Mucosa of descending colon (tissue), 3 donors: ENCODE results near the gene VPS33B. TPM values are rescaled to one million over a fixed set of nuclear protein-coding genes. Genes with fewer than 3 reads are reported as not detected.

Source experiments
- ATAC-seq: fragments of 200-7000 bp; cut with Tn5 transposase; one replicate; pipeline ENCODE4 v1.9.1; 2020; ENCODE audit warnings: mild to moderate bottlenecking, moderate library complexity
- DNase-seq, 3 donors: peaks; one replicate each; pipeline ENCODE4 v3.0.0-alpha.2; 2020
- H3K36me3 ChIP-seq: fragments of 200-600 bp; one replicate; pipeline ENCODE4 v1.8.0; 2021; ENCODE audit warnings: low read depth, mild to moderate bottlenecking
- H3K4me1 ChIP-seq: fragments of 200-600 bp; one replicate; pipeline ENCODE4 v1.8.0; 2021; ENCODE audit warnings: low read depth, mild to moderate bottlenecking
- H3K4me3 ChIP-seq: fragments of 200-600 bp; one replicate; pipeline ENCODE4 v1.8.0; 2021; ENCODE audit warnings: mild to moderate bottlenecking
- H3K9me3 ChIP-seq: fragments of 200-600 bp; one replicate; pipeline ENCODE4 v1.8.0; 2021; ENCODE audit warnings: mild to moderate bottlenecking
- CTCF ChIP-seq: fragments of 200-600 bp; IDR thresholded peaks from one replicate; pipeline ENCODE4 v1.8.0; 2022; ENCODE audit warnings: antibody characterized with exemption, mild to moderate bottlenecking
- intact Hi-C, 2 donors: fragments of 100-400 bp; cut with DNase I in 1 of 2; cut with micrococcal nuclease in 1 of 2; formaldehyde crosslinking; loops; one replicate each; pipeline versions ENCODE4 v1.11.0 to v1.11.1; 2022; cut with DNase I, micrococcal nuclease
- total RNA-seq, 3 donors: library from RNA; stranded (reverse); fragmentation: NEBNext Ultra II Directional in 2 of 3; extraction: Animal tissue kit (Norgen Biotek cat#: 25700) in 2 of 3; gene quantifications; one replicate each; pipeline versions ENCODE4 v1.2.1 to v1.2.4, GENCODE V29; 2021 to 2023
- donor health status: DM: no; HTN: no; CAD: no; lungs with moderate emphysema.
- donor health status: DM: no; HTN: no; CAD: no.
- donor health status: DM: no; HTN: yes; CAD: no.

VPS33B gene
- total RNA-seq, 3 donors from 2014 or later: 13.4 to 22.7 (median 16.2) TPM

GRCh38 chr15:90953947-90954711, 68.3 kb downstream of the VPS33B start:
- ATAC-seq: no peak
- no peak overlapping the region for H3K4me3 ChIP-seq
- peaks cover 19% of the 10 kb centered on the region for H3K4me1 ChIP-seq
- DNase-seq: no peak
- intact Hi-C loops: loop anchor here in 1 of 2 donors (10.0 kb wide), 1 partner anchor 311 kb away; no protein-coding TSS in a partner anchor
- no peaks in the 10 kb centered on the region for H3K36me3 ChIP-seq
- no peak for TF ChIP-seq CTCF
- H3K9me3 ChIP-seq: no peaks in the 10 kb centered on the region

- intact Hi-C loops: loop anchor here in 1 of 2 donors (10.0 kb wide), 1 partner anchor 312 kb away; no protein-coding TSS in a partner anchor
- Histone ChIP-seq H3K9me3 (no peaks in the 10 kb centered on the region), H3K36me3 (no peaks in the 10 kb centered on the region), H3K4me1 (peaks cover 19% of the 10 kb centered on the region), H3K4me3 (no peak overlapping the region)
- no peak for DNase-seq
- ATAC-seq: no peak
- no peak for TF ChIP-seq CTCF
These were observed 69.3 kb downstream of the VPS33B start for GRCh38 chr15:90952901-90953677.

DNA sequence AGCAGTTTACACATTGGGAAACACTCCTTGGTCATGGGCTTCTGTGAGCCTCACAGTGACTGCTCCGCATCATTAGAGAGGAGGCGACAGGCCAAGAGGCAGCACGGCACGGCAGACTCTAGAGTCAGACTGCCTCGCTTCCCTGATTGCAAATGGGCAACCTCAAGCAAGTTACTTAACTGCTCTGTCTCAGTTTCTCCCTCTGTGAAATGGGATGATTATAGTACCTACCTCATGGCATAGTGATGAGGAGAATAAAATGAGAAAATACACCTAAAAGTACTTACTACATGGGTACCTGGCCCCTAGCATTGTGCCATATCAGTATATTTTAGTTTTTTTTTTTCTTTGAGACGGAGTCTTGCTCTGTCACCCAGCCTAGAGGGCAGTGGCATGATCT, 71.7 kb downstream of the VPS33B start:
- intact Hi-C loops: loop anchor here in 1 of 2 donors (10.0 kb wide), 1 partner anchor 314 kb away; no protein-coding TSS in a partner anchor
- Histone ChIP-seq H3K9me3 (no peaks in the 10 kb centered on the region), H3K4me1 (peaks cover 9% of the 10 kb centered on the region), H3K36me3 (no peaks in the 10 kb centered on the region), H3K4me3 (no peak overlapping the region)
- ATAC-seq: no peak
- no peak for TF ChIP-seq CTCF
- DNase-seq: no peak

GRCh38 chr15:90949979-90950675, 72.3 kb downstream of the VPS33B start:
- intact Hi-C loops: loop anchor here in 1 of 2 donors (10.0 kb wide), 1 partner anchor 315 kb away; no protein-coding TSS in a partner anchor
- peaks cover 3% of the 10 kb centered on the region for H3K4me1 ChIP-seq
- no peak for DNase-seq

More at GRCh38 chr15:90949979-90950675, 72.3 kb downstream of the VPS33B start:
- Histone ChIP-seq H3K36me3 (no peaks in the 10 kb centered on the region), H3K9me3 (no peaks in the 10 kb centered on the region), H3K4me3 (no peak overlapping the region)
- no peak for ATAC-seq
- TF ChIP-seq CTCF: no peak

Other genes starting within 250 kb of the VPS33B start
- gene FURIN, start 154.0 kb downstream of the VPS33B start, total RNA-seq: 10 to 100 TPM; 65.9 to 83.4 (median 67.4) TPM
- 10 to 100 TPM in 2 of 3 donors, 1 to 10 TPM in 1; 7.9 to 18.6 (median 12.1) TPM for gene FES, start 138.1 kb downstream of the VPS33B start, total RNA-seq
- gene MAN2A2, start 119.3 kb downstream of the VPS33B start, total RNA-seq: 10 to 100 TPM; 50.9 to 75.8 (median 75.3) TPM
- 10 to 100 TPM; 10.7 to 23.4 (median 15.4) TPM for gene HDDC3, start 90.0 kb downstream of the VPS33B start, total RNA-seq
- 10 to 100 TPM; 43.9 to 92.5 (median 54.8) TPM for gene UNC45A, start 87.3 kb downstream of the VPS33B start, total RNA-seq
- gene RCCD1, start 67.7 kb downstream of the VPS33B start, total RNA-seq: 10 to 100 TPM; 18.5 to 21.5 (median 20.7) TPM
- 10 to 100 TPM; 10.9 to 41.0 (median 12.3) TPM for gene PRC1, start 28.1 kb downstream of the VPS33B start, total RNA-seq
- gene SV2B, start 77.7 kb upstream of the VPS33B start, total RNA-seq: 1 to 10 TPM in 1 of 3 donors, under 1 TPM in 2; 0.41 to 4.2 (median 0.80) TPM